GM19463 (cell line): ENCODE measurements around the gene NLGN4Y.

ENCODE experiments used
- ATAC-seq: cut with Tn5 transposase; IDR thresholded peaks from one replicate; pipeline ENCODE4 v1.9.1; 2021; ENCODE audit warnings: mild to moderate bottlenecking, moderate library complexity; ENCODE audit not compliant: unreplicated experiment

Gene NLGN4Y

GRCh38 chrY:14641853-14642252 is 117.5 kb downstream of the NLGN4Y start:
- ATAC-seq: no peak

DNA sequence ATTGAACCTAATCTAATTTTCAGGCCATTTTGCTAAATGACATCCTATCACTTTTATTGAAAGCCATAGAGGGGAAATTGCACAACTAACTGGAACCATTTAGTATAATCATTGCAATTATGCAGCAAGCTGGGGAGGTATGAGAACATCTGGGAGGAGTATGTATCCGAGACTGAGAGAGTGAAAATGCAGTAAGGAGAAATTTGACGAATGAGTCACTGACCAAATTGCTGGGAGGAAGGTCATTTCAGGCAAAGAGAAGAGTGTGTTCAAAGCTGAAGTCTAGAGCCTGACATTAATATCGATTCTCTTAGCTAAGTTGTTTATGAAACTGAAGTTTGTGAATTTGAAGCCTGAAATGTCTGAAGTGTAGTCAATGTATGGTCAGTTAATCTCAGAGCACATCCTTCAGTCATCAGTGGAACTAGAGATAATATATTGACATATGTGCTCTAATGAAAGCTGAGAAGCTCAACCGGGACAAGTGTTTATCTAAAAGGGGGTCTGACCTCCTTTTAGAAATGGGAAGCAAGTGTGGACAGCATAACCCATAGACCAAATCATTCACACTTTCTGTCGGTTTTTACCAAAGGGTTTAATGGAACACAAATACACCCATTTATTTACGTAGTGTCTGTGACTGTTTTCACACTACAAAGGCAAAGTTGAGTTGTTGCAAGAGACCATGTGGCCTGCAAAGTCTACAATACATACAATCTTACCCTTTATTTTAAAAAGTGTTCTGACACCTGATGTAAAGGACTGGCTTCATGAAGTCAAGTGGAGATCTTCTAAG is 120.0 kb downstream of the NLGN4Y start:
- no peak for ATAC-seq

DNA sequence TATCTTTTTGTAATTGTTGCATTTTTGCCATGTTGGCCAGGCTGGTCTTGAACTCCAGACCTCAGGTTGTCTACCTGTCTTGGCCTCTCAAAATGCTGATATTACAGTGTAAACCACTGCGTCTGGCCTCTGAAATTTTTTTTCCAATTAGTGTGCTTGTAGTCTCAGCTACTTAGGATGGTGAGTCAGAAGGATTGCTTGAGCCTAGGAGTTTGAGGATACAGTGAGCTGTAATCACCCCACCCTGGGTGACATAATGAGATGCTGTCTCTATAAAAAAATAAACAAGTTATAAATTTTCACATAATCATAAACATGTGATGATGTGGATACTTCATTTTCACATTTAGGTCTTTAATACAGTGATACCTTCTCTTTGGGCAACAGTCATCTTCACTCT is 154.9 kb downstream of the NLGN4Y start:
- no peak for ATAC-seq

GRCh38 chrY:14694543-14694942 is 170.2 kb downstream of the NLGN4Y start:
- no peak for ATAC-seq

DNA sequence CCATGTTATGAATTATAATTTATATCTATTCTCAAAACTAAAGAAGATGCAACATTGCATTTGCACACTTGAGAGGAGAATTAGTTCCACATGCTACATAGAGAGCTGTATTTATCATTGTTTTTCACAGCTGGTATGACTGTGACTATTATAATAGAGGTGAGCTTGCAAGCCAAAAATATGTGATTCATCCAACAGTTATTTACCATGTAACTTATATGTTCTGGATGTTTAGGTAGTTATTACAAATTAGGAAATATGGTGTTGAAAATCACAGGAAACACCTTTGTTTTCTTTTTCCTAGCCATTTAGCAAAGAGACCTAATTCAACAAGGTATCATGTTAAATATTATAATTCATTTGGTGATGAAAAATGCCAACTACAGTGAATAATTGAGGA is 183.8 kb downstream of the NLGN4Y start:
- no peak for ATAC-seq

DNA sequence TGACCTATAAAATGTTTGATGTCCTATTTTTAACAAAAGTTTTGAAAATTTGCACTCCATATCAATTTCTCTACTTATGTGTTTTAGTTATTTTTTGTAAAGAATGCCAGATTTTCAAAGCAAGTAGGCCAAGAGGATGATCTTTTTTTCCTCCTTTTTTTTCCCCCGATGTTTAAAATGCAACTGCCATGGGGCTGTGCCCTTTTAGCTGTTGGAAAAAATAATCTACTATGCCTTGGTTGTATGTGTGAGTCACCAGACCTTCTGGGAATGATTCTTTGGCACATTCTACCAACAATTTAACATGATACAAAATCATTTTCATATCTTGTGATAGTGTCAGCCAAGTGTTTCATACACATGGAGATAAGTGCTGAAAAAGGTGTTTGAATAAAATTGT is 217.3 kb downstream of the NLGN4Y start:
- ATAC-seq: no peak

DNA sequence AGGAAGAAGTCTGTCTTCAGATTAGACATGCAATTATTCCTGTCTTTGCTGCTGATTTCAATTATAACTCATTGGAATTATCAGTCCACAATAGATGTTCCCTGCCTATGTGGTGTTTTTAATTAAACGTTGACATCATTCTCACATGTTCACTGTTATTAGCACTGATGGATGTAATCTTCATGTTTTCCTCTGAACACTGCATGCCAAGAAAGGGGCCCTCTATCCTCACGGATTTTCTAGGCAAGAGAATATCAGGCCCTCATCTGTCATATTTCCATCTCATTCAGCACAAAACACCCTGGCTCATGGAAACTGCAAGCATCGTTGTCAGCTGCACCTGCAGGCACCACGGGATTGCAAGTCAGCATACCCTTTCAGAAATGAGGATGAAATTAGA is 224.0 kb downstream of the NLGN4Y start:
- no peak for ATAC-seq

- ATAC-seq: no peak
These were observed 231.2 kb downstream of the NLGN4Y start for GRCh38 chrY:14755571-14755970.

DNA sequence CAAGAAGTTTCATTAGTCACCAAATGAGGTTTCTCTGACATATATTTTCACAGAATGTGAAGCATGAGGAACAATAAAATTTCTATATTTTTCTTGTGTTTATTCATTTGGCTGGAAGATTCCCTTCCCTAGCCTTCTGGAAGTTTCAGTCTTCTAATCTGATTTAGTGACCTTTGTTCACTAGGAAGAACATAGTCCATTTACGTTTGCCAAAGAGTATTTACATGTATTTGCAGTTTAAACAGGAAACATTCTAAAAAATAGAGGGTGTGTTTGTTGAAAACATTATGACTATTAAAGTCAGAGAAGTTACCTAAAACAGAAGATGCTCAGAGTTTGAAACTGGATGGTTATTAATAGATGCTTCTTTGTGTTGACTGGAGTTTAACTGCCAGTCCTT is 238.6 kb downstream of the NLGN4Y start:
- ATAC-seq: no peak

- ATAC-seq: no peak
These were observed 239.3 kb downstream of the NLGN4Y start for GRCh38 chrY:14763600-14763999.

DNA sequence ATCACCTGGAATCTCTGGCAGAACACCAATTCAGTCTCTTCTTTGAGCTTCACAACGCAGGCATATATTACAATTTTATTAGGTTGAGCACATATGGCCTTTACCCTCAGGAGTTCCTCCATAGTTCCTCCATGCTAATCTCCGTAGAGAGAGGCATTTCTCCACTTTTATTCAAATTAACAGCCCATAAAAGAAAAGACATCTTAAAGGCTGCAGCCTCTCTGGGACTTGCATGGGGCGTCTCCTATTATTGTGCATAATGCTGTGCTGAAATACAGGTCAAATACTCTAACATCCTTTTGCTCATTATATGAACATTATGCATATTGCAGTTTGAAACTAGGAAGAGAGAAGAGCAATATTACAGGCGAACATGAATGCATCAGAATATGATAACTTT is 253.9 kb downstream of the NLGN4Y start:
- ATAC-seq: no peak

DNA sequence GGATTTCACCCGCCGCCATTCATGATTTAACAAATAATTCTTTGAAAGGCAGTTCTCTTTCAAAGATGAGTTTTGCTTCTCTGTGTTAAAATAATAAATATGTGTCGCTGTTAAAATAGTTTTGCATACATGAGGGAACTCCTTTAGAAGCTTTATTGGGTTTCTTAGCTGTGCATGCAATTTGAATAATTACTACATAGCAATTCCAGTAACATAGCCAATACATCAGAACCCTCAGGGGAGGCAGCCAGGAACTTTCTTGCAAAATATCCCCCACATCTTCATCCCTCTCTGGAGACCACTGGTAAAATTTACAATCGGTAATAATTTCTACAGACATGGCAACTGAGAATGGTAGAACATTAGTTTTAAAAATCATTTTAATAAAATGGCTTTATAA is 268.8 kb downstream of the NLGN4Y start:
- ATAC-seq: no peak

DNA sequence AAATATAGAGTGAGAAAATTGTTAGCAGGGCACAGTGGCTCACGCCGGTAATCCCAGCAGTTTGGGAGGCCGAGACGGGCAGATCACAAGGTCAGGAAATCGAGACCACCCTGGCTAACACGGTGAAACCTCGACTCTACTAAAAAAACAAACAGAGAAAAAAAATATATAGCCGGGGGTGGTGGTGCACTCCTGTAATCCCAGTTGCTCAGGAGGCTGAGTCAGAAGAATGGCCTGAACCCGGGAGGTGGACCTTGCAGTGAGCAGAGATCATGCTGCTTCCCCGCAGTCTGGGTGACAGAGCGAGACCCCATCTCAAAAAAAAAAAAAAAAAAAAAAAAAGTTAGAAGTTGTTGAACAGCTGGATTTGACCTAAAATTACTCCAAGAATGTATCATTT is 269.3 kb downstream of the NLGN4Y start:
- no peak for ATAC-seq

DNA sequence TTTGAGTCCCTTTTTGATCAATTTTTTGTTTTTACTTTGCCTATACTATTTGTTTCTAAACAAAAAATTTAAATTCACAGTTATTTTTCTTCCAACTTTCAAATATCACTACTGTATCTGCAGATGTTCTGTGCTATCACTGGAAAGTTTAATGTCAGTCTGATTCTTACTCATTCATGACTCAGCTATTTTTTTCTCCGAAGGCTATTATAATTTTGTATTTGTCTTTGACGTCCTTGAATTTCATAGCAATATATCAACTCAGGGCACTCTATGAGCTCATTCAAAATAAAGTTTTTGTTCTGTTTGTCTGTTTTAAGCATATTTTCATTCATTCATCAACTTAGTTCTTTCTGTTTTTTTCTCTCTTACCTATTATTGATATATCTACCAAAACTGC is 273.7 kb downstream of the NLGN4Y start:
- no peak for ATAC-seq

- no peak for ATAC-seq
These were observed 276.8 kb downstream of the NLGN4Y start for GRCh38 chrY:14801096-14801495.

GRCh38 chrY:14802125-14802524 is 277.8 kb downstream of the NLGN4Y start:
- ATAC-seq: no peak

GRCh38 chrY:14804041-14804440 is 279.7 kb downstream of the NLGN4Y start:
- ATAC-seq: no peak

- ATAC-seq: no peak
These were observed 294.1 kb downstream of the NLGN4Y start for GRCh38 chrY:14818452-14818851.

DNA sequence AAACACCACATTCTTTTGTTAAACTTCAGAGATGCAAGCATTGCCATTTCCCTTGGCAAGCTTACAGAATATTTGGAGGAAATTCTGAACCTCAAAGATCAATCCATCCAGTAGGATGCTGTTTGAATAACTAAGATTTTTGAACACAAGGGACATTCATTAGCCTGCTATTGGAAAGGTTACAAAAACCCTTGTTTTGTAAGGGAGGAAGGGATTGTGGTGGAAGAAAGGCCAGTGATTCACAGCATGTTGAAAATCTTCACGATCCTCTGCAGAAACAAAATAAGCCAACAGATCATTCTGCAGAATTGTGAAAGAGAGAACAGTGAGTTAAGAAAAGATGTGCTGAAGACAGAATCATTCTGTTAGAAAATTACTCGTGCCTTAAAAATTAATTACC is 297.9 kb downstream of the NLGN4Y start:
- no peak for ATAC-seq

- no peak for ATAC-seq
These were observed 298.6 kb downstream of the NLGN4Y start for GRCh38 chrY:14822906-14823305.

- no peak for ATAC-seq
These were observed 300.3 kb downstream of the NLGN4Y start for GRCh38 chrY:14824583-14824982.

- ATAC-seq: no peak
These were observed 301.4 kb downstream of the NLGN4Y start for GRCh38 chrY:14825728-14826127.

GRCh38 chrY:14828531-14828930 is 304.2 kb downstream of the NLGN4Y start:
- ATAC-seq: no peak
